MM.1S (cell line): ENCODE measurements around the gene B3GNT4.

Experiments
- EZH2 ChIP-seq: fragments of 300-600 bp; sonication (generic); optimal IDR thresholded peaks from 2 replicates; pipeline ENCODE3; 2017; ENCODE audit warnings: low read depth, mild to moderate bottlenecking, antibody characterized with exemption, low read length, mixed read lengths
- TF ChIP-seq, protein P1 (sequence below): fragments of 300-600 bp; sonication (generic); IDR thresholded peaks from 2 replicates; pipeline ENCODE4 v1.5.1; 2016; ENCODE audit warnings: antibody characterized with exemption, low read length, mixed read lengths

GRCh38 chr12:122158700-122159285, 44.7 kb upstream of the B3GNT4 start:
- TF ChIP-seq, protein P1, sequence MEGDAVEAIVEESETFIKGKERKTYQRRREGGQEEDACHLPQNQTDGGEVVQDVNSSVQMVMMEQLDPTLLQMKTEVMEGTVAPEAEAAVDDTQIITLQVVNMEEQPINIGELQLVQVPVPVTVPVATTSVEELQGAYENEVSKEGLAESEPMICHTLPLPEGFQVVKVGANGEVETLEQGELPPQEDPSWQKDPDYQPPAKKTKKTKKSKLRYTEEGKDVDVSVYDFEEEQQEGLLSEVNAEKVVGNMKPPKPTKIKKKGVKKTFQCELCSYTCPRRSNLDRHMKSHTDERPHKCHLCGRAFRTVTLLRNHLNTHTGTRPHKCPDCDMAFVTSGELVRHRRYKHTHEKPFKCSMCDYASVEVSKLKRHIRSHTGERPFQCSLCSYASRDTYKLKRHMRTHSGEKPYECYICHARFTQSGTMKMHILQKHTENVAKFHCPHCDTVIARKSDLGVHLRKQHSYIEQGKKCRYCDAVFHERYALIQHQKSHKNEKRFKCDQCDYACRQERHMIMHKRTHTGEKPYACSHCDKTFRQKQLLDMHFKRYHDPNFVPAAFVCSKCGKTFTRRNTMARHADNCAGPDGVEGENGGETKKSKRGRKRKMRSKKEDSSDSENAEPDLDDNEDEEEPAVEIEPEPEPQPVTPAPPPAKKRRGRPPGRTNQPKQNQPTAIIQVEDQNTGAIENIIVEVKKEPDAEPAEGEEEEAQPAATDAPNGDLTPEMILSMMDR, result no peak
- TF ChIP-seq EZH2, result no peak
